Mesenchymal stem cell (in vitro differentiated cells and primary cell): ENCODE measurements around the gene RNF169.

Experiments used
- DNase-seq: peaks from one replicate; pipeline ENCODE4 v3.0.0-alpha.2; 2013
- H2AFZ ChIP-seq: one replicate; pipeline ENCODE4 v1.6.1; 2013; ENCODE audit warnings: low read depth, mild to moderate bottlenecking, control low read depth, inconsistent platforms, low read length, moderate library complexity
- H2AK5ac ChIP-seq: 2 replicates; pipeline ENCODE4 v1.6.1; 2013; ENCODE audit warnings: low read length, moderate library complexity, mild to moderate bottlenecking, inconsistent platforms; ENCODE audit not compliant: severe bottlenecking
- H2BK120ac ChIP-seq: one replicate; pipeline ENCODE4 v1.6.1; 2013; ENCODE audit warnings: low read depth, mild to moderate bottlenecking, inconsistent platforms, low read length, moderate library complexity
- H2BK12ac ChIP-seq, 2 experiments: one replicate each; pipeline ENCODE4 v1.6.1; 2013; ENCODE audit warnings: inconsistent platforms in 2 of 2, low read length in 2 of 2, mild to moderate bottlenecking in 2 of 2, moderate library complexity in 2 of 2, control low read depth in 1 of 2
- H2BK15ac ChIP-seq: one replicate; pipeline ENCODE4 v1.6.1; 2013; ENCODE audit warnings: mild to moderate bottlenecking, low read depth, inconsistent platforms; ENCODE audit not compliant: poor library complexity, severe bottlenecking
- H2BK5ac ChIP-seq: 2 replicates; pipeline ENCODE4 v1.6.1; 2013; ENCODE audit warnings: low read depth, mild to moderate bottlenecking, low read length, control low read depth, inconsistent platforms; ENCODE audit not compliant: poor library complexity, severe bottlenecking
- H3K14ac ChIP-seq, 2 experiments: one replicate each; pipeline ENCODE4 v1.6.1; 2013; ENCODE audit warnings: inconsistent platforms in 2 of 2, low read length in 2 of 2, control low read depth in 1 of 2, mild to moderate bottlenecking in 1 of 2, moderate library complexity in 1 of 2
- H3K18ac ChIP-seq, 2 experiments: one replicate each; pipeline ENCODE4 v1.6.1; 2013; ENCODE audit warnings: inconsistent platforms in 2 of 2, low read length in 2 of 2, control low read depth in 1 of 2, low read depth in 1 of 2, mild to moderate bottlenecking in 1 of 2
- H3K23ac ChIP-seq, 2 experiments: one replicate each; pipeline ENCODE4 v1.6.1; 2013; ENCODE audit warnings: inconsistent platforms in 2 of 2, low read length in 2 of 2, mild to moderate bottlenecking in 2 of 2, moderate library complexity in 2 of 2, control low read depth in 1 of 2
- H3K27ac ChIP-seq: 2 replicates; pipeline ENCODE4 v1.5.1; 2013; ENCODE audit warnings: mild to moderate bottlenecking, moderate library complexity, low read length, control low read depth, inconsistent platforms; ENCODE audit not compliant: poor library complexity, severe bottlenecking
- H3K27me3 ChIP-seq, 2 experiments: 2 replicates each; pipeline versions ENCODE4 v1.6.1 to v1.7.0; 2013; ENCODE audit warnings: low read length in 2 of 2, mild to moderate bottlenecking in 2 of 2, moderate library complexity in 2 of 2, control low read depth in 1 of 2, inconsistent platforms in 1 of 2; ENCODE audit not compliant: control insufficient read depth in 1 of 2, insufficient read depth in 1 of 2
- H3K36me3 ChIP-seq, 2 experiments: 2 replicates each; pipeline versions ENCODE4 v1.6.1 to v1.7.0; 2013; ENCODE audit warnings: low read length in 2 of 2, control low read depth in 1 of 2, inconsistent platforms in 1 of 2, low read depth in 1 of 2, mild to moderate bottlenecking in 1 of 2; ENCODE audit not compliant: insufficient read depth in 2 of 2, control insufficient read depth in 1 of 2
- H3K4ac ChIP-seq, 2 experiments: one replicate each; pipeline ENCODE4 v1.6.1; 2013; ENCODE audit warnings: inconsistent platforms in 2 of 2, low read length in 2 of 2, mild to moderate bottlenecking in 2 of 2, moderate library complexity in 2 of 2, control low read depth in 1 of 2, low read depth in 1 of 2
- H3K4me1 ChIP-seq: 2 replicates; pipeline ENCODE4 v1.6.1; 2013; ENCODE audit warnings: low read depth, low read length, control low read depth; ENCODE audit not compliant: control insufficient read depth, insufficient read depth
- H3K4me2 ChIP-seq: 2 replicates; pipeline ENCODE4 v1.6.1; 2013; ENCODE audit warnings: low read length, mild to moderate bottlenecking, inconsistent platforms; ENCODE audit not compliant: poor library complexity, severe bottlenecking
- H3K4me3 ChIP-seq, 2 experiments: 2 replicates each; pipeline versions ENCODE4 v1.5.1 to v1.7.0; 2013; ENCODE audit warnings: low read length in 2 of 2, mild to moderate bottlenecking in 2 of 2, control low read depth in 1 of 2, low read depth in 1 of 2; ENCODE audit not compliant: insufficient read depth in 1 of 2
- H3K79me1 ChIP-seq: replicated peaks from 2 replicates; pipeline ENCODE4 v1.6.1; 2013; ENCODE audit warnings: mild to moderate bottlenecking, control low read depth, low read length, inconsistent platforms; ENCODE audit not compliant: poor library complexity, severe bottlenecking
- H3K9ac ChIP-seq: 2 replicates; pipeline ENCODE4 v1.7.0; 2013; ENCODE audit warnings: mild to moderate bottlenecking, low read length, moderate library complexity
- H3K9me3 ChIP-seq: 2 replicates; pipeline ENCODE4 v1.7.0; 2013; ENCODE audit warnings: mild to moderate bottlenecking, low read length; ENCODE audit not compliant: control insufficient read depth
- H4K8ac ChIP-seq: one replicate; pipeline ENCODE4 v1.6.1; 2013; ENCODE audit warnings: inconsistent platforms, mild to moderate bottlenecking, low read length, moderate library complexity
- H4K91ac ChIP-seq: one replicate; pipeline ENCODE4 v1.6.1; 2013; ENCODE audit warnings: mild to moderate bottlenecking, low read length, inconsistent platforms
- WGBS: methylation state at CpG from one replicate; pipeline ENCODE4 v1.1.7; 2013; ENCODE audit warnings: mixed read lengths; 5-methylcytosine and 5-hydroxymethylcytosine counted together

Gene RNF169

GRCh38 chr11:74770456-74770855 is 21.8 kb downstream of the RNF169 start:
- H2BK5ac ChIP-seq: no peak overlapping the region
- no peak overlapping the region for H3K4ac ChIP-seq
- no peak overlapping the region for H2AK5ac ChIP-seq
- no peak overlapping the region for H3K27ac ChIP-seq
- no peaks in the 10 kb centered on the region for H3K9me3 ChIP-seq
- no peak for DNase-seq
- 93% methylated on average over 2 of the region's 5 CpGs for WGBS
- H3K18ac ChIP-seq: no peak overlapping the region
- H3K4me3 ChIP-seq: no peak overlapping the region
- peaks cover 3% of the 10 kb centered on the region for H3K4me1 ChIP-seq
- H3K23ac ChIP-seq: no peak overlapping the region
- H3K14ac ChIP-seq: no peak overlapping the region
- H2AFZ ChIP-seq: no peak overlapping the region
- no peak overlapping the region for H4K91ac ChIP-seq
- no peak overlapping the region for H2BK120ac ChIP-seq
- peaks cover 8% of the 10 kb centered on the region for H3K79me1 ChIP-seq
- no peak overlapping the region for H3K4me2 ChIP-seq
- no peak overlapping the region for H4K8ac ChIP-seq
- H3K36me3 ChIP-seq: no peaks in the 10 kb centered on the region
- no peak overlapping the region for H3K9ac ChIP-seq
- no peak overlapping the region for H2BK12ac ChIP-seq
- H3K27me3 ChIP-seq: no peaks in the 10 kb centered on the region
- no peak overlapping the region for H2BK15ac ChIP-seq

GRCh38 chr11:74771139-74771538 is 22.5 kb downstream of the RNF169 start:
- no peaks in the 10 kb centered on the region for H3K27me3 ChIP-seq
- no peak overlapping the region for H3K4me2 ChIP-seq
- H2BK5ac ChIP-seq: no peak overlapping the region
- no peaks in the 10 kb centered on the region for H3K9me3 ChIP-seq
- no peak overlapping the region for H2AK5ac ChIP-seq
- no peak overlapping the region for H3K14ac ChIP-seq
- H3K27ac ChIP-seq: no peak overlapping the region
- H3K36me3 ChIP-seq: no peaks in the 10 kb centered on the region
- no peak overlapping the region for H4K91ac ChIP-seq
- no peak for DNase-seq
- no peak overlapping the region for H2BK120ac ChIP-seq
- H3K79me1 ChIP-seq: peaks cover 8% of the 10 kb centered on the region
- peaks cover 3% of the 10 kb centered on the region for H3K4me1 ChIP-seq
- no peak overlapping the region for H3K9ac ChIP-seq
- no peak overlapping the region for H3K4me3 ChIP-seq
- H2AFZ ChIP-seq: no peak overlapping the region
- 96% methylated on average over 3 of the region's 3 CpGs for WGBS
- H2BK15ac ChIP-seq: no peak overlapping the region
- H4K8ac ChIP-seq: no peak overlapping the region
- no peak overlapping the region for H3K4ac ChIP-seq
- H2BK12ac ChIP-seq: no peak overlapping the region
- no peak overlapping the region for H3K23ac ChIP-seq
- no peak overlapping the region for H3K18ac ChIP-seq

GRCh38 chr11:74773476-74773875 is 24.8 kb downstream of the RNF169 start:
- no peaks in the 10 kb centered on the region for H3K36me3 ChIP-seq
- H2BK12ac ChIP-seq: no peak overlapping the region
- no peak overlapping the region for H3K14ac ChIP-seq
- no peak overlapping the region for H3K18ac ChIP-seq
- peaks cover 19% of the 10 kb centered on the region for H3K79me1 ChIP-seq
- no peak overlapping the region for H3K27ac ChIP-seq
- no peaks in the 10 kb centered on the region for H3K27me3 ChIP-seq
- H2AK5ac ChIP-seq: no peak overlapping the region
- no peak overlapping the region for H4K91ac ChIP-seq
- no peak overlapping the region for H3K4ac ChIP-seq
- H3K4me1 ChIP-seq: peaks cover 3% of the 10 kb centered on the region
- H3K4me2 ChIP-seq: no peak overlapping the region
- H3K9ac ChIP-seq: no peak overlapping the region
- no peaks in the 10 kb centered on the region for H3K9me3 ChIP-seq
- no peak for DNase-seq
- no peak overlapping the region for H2AFZ ChIP-seq
- no peak overlapping the region for H2BK5ac ChIP-seq
- no peak overlapping the region for H2BK120ac ChIP-seq
- no peak overlapping the region for H3K4me3 ChIP-seq
- H4K8ac ChIP-seq: no peak overlapping the region
- H3K23ac ChIP-seq: no peak overlapping the region
- no peak overlapping the region for H2BK15ac ChIP-seq

- Histone ChIP-seq H2BK120ac (no peak overlapping the region), H3K36me3 (no peaks in the 10 kb centered on the region), H3K18ac (no peak overlapping the region), H3K4me1 (peaks cover 3% of the 10 kb centered on the region), H2AFZ (no peak overlapping the region), H3K14ac (no peak overlapping the region), H3K4ac (no peak overlapping the region), H4K8ac (no peak overlapping the region), H2AK5ac (no peak overlapping the region), H3K79me1 (peaks cover 20% of the 10 kb centered on the region), H2BK12ac (no peak overlapping the region), H4K91ac (no peak overlapping the region), H3K9me3 (no peaks in the 10 kb centered on the region), H2BK15ac (no peak overlapping the region), H3K27ac (no peak overlapping the region), H3K4me2 (no peak overlapping the region), H3K23ac (no peak overlapping the region), H3K27me3 (no peaks in the 10 kb centered on the region), H2BK5ac (no peak overlapping the region), H3K9ac (no peak overlapping the region), H3K4me3 (no peak overlapping the region)
- no peak for DNase-seq
- WGBS: no CpG with 5 or more reads among the region's 1 CpG
These were observed 27.1 kb downstream of the RNF169 start for GRCh38 chr11:74775762-74776161.
